ENCODE data around the gene NEGR1.

GRCh38 chr1:71557138-71557537 lies 725.2 kb downstream of the NEGR1 start:
- TF ChIP-seq CTCF (IDR thresholded peaks at IDR 0.05): no peak
- TF ChIP-seq POLR2A (IDR thresholded peaks at IDR 0.05): no peak

Measured in Peyer's patch (tissue), 4 donors.